ENCODE results near the gene RSPH4A. TPM values are rescaled to one million over a fixed set of nuclear protein-coding genes. Genes with fewer than 3 reads are reported as not detected.
"Not testable (repeated sequence)": the region's sequence is repeated elsewhere in the genome, so short reads cannot be mapped to it uniquely, and the experiment has no call there.

Gene RSPH4A
- total and polyA plus RNA-seq, 2 of the 8 experiments (the other 6 are each of a cell fraction or from before 2014, with no cell fraction given), result 0.38 to 0.52 TPM

DNA sequence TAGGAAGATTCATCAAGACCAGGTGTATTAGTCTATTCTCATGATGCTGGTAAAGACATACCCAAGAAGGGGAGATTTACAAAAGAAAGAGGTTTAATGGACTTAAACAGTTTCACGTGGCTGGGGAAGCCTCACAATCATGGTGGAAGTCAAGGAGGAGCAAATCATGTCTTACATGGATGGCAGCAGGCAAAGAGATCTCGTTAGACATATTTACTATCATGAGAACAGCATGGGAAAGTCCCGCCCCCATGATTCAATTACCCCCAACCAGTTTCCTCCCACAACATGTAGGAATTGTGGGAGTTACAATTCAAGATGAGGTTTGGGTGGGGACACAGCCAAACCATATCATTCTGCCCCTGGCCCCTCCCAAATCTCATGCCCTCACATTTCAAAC is 12.4 kb upstream of the RSPH4A start:
- H3K9me3 ChIP-seq (ENCODE audit: insufficient read depth in 2 of 2, low read depth in 1 of 2, low read length in 1 of 2); H3K36me3 ChIP-seq (ENCODE audit: control insufficient read depth in 2 of 4, insufficient read depth in 4 of 4, low read length in 3 of 4); H3K4me2 ChIP-seq (ENCODE audit: insufficient read depth in 1 of 2, low read depth in 2 of 2, low read length in 2 of 2); H3K4ac ChIP-seq (replicated peaks; ENCODE audit: insufficient read length, low read depth, low read length); H3K79me1 ChIP-seq (ENCODE audit: low read depth, low read length); FAIRE-seq; H2BK20ac ChIP-seq (ENCODE audit: low read length); DNase-seq (ENCODE audit: low read depth in 1 of 2, low spot score in 2 of 2); H3K27ac ChIP-seq (ENCODE audit: low read depth, low read length); H2AFZ ChIP-seq (ENCODE audit: low read length); H2BK5ac ChIP-seq (ENCODE audit: low read depth, low read length); H4K91ac ChIP-seq (replicated peaks; ENCODE audit: insufficient read length, low read length); POLR2A ChIA-PET (ENCODE audit: partially characterized antibody); H4K20me1 ChIP-seq (replicated peaks in 1 of 2; ENCODE audit: control insufficient read depth in 1 of 2, insufficient read depth in 2 of 2, low read length in 2 of 2); H4K8ac ChIP-seq (ENCODE audit: extremely low read depth, insufficient read depth, low read length); CTCF ChIA-PET (ENCODE audit: partially characterized antibody); H3K79me2 ChIP-seq (ENCODE audit: control insufficient read depth in 1 of 2, insufficient read depth in 2 of 2, low read length in 2 of 2); H2BK120ac ChIP-seq (replicated peaks; ENCODE audit: low read depth, low read length); H3K4me1 ChIP-seq (replicated peaks in 1 of 4; ENCODE audit: control insufficient read depth in 3 of 4, insufficient read depth in 4 of 4, low read length in 3 of 4); H2AK5ac ChIP-seq (ENCODE audit: low read depth, low read length); H4K5ac ChIP-seq (ENCODE audit: insufficient read length, low read depth, low read length); H3K18ac ChIP-seq (ENCODE audit: extremely low read depth, low read length); H3K23me2 ChIP-seq (ENCODE audit: low read depth, low read length); H3K27me3 ChIP-seq (replicated peaks in 1 of 4; ENCODE audit: control insufficient read depth in 3 of 4, extremely low read depth in 1 of 4, insufficient read depth in 3 of 4, low read length in 3 of 4); H2BK15ac ChIP-seq (ENCODE audit: low read length); H3K4me3 ChIP-seq (ENCODE audit: extremely low read depth in 1 of 4, insufficient read depth in 2 of 4, low read depth in 3 of 4, low read length in 4 of 4); H2BK12ac ChIP-seq (ENCODE audit: low read depth, low read length); H3K9ac ChIP-seq (replicated peaks in 1 of 4; ENCODE audit: extremely low read depth in 1 of 4, low read depth in 3 of 4, low read length in 3 of 4); H3K23ac ChIP-seq (ENCODE audit: insufficient read length); H3K14ac ChIP-seq (ENCODE audit: insufficient read length); H3K56ac ChIP-seq (replicated peaks; ENCODE audit: insufficient read length, low read depth, low read length): not testable (repeated sequence)
- 88% methylated on average over 3 of the region's 3 CpGs; no CpG with 5 or more reads in 1 of the 2 experiments for WGBS, 2 experiments (ENCODE audit: extremely low coverage in 1 of 2, insufficient coverage in 1 of 2, insufficient read length in 1 of 2, insufficient replicate concordance in 2 of 2, low coverage in 1 of 2, low lambda C conversion rate in 2 of 2, missing lambda C conversion rate in 1 of 2)

DNA sequence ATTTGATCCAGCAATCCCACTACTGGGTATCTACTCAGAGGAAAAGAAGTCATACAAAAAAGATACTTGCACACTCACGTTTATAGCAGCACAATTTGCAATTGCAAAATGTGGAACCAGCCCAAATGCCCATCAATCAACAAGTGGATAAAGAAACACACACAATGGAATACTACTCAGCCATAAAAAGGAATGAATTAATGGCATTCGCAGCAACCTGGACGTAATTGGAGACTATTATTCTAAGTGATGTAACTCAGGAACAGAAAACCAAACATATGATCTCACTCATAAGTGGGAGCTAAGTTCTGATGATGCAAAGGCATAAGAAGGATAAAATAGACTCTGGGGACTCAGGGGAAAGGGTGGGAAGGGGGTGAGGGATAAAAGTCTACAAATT is 11.4 kb upstream of the RSPH4A start:
- H2AK5ac ChIP-seq (ENCODE audit: low read depth, low read length); H3K4me2 ChIP-seq (ENCODE audit: insufficient read depth in 1 of 2, low read depth in 2 of 2, low read length in 2 of 2); H3K23me2 ChIP-seq (ENCODE audit: low read depth, low read length); H3K79me1 ChIP-seq (ENCODE audit: low read depth, low read length); H3K79me2 ChIP-seq (ENCODE audit: control insufficient read depth in 1 of 2, insufficient read depth in 2 of 2, low read length in 2 of 2); H2AFZ ChIP-seq (ENCODE audit: low read length); H3K56ac ChIP-seq (replicated peaks; ENCODE audit: insufficient read length, low read depth, low read length); H3K9ac ChIP-seq (replicated peaks in 1 of 4; ENCODE audit: extremely low read depth in 1 of 4, low read depth in 3 of 4, low read length in 3 of 4); FAIRE-seq; DNase-seq (ENCODE audit: low read depth in 1 of 2, low spot score in 2 of 2); H3K27me3 ChIP-seq (replicated peaks in 1 of 4; ENCODE audit: control insufficient read depth in 3 of 4, extremely low read depth in 1 of 4, insufficient read depth in 3 of 4, low read length in 3 of 4); CTCF ChIA-PET (ENCODE audit: partially characterized antibody); H3K23ac ChIP-seq (ENCODE audit: insufficient read length); H3K14ac ChIP-seq (ENCODE audit: insufficient read length); H3K18ac ChIP-seq (ENCODE audit: extremely low read depth, low read length); H3K4me1 ChIP-seq (replicated peaks in 1 of 4; ENCODE audit: control insufficient read depth in 3 of 4, insufficient read depth in 4 of 4, low read length in 3 of 4); H4K5ac ChIP-seq (ENCODE audit: insufficient read length, low read depth, low read length); H3K36me3 ChIP-seq (ENCODE audit: control insufficient read depth in 2 of 4, insufficient read depth in 4 of 4, low read length in 3 of 4); H2BK20ac ChIP-seq (ENCODE audit: low read length); H3K9me3 ChIP-seq (ENCODE audit: insufficient read depth in 2 of 2, low read depth in 1 of 2, low read length in 1 of 2); H2BK120ac ChIP-seq (replicated peaks; ENCODE audit: low read depth, low read length); H3K27ac ChIP-seq (ENCODE audit: low read depth, low read length); H4K8ac ChIP-seq (ENCODE audit: extremely low read depth, insufficient read depth, low read length); H3K4me3 ChIP-seq (ENCODE audit: extremely low read depth in 1 of 4, insufficient read depth in 2 of 4, low read depth in 3 of 4, low read length in 4 of 4); POLR2A ChIA-PET (ENCODE audit: partially characterized antibody); H2BK12ac ChIP-seq (ENCODE audit: low read depth, low read length); H2BK5ac ChIP-seq (ENCODE audit: low read depth, low read length); H4K20me1 ChIP-seq (replicated peaks in 1 of 2; ENCODE audit: control insufficient read depth in 1 of 2, insufficient read depth in 2 of 2, low read length in 2 of 2); H4K91ac ChIP-seq (replicated peaks; ENCODE audit: insufficient read length, low read length); H2BK15ac ChIP-seq (ENCODE audit: low read length); H3K4ac ChIP-seq (replicated peaks; ENCODE audit: insufficient read length, low read depth, low read length): not testable (repeated sequence)
- WGBS, 2 experiments (ENCODE audit: extremely low coverage in 1 of 2, insufficient coverage in 1 of 2, insufficient read length in 1 of 2, insufficient replicate concordance in 2 of 2, low coverage in 1 of 2, low lambda C conversion rate in 2 of 2, missing lambda C conversion rate in 1 of 2), result 88% methylated on average over 3 of the region's 3 CpGs; no CpG with 5 or more reads in 1 of the 2 experiments

All from H1 (cell line).